Esophagus muscularis mucosa (tissue), 4 donors: Measurements from ENCODE around the gene ZNF784. TPM values are rescaled to one million over a fixed set of nuclear protein-coding genes. Genes with fewer than 3 reads are reported as not detected.

Experiments used
- DNase-seq: peaks from one replicate; pipeline ENCODE4 v3.0.0-alpha.2; 2017; ENCODE audit errors: extremely low spot score
- H3K27ac ChIP-seq, 4 donors: fragments of 200-600 bp; sonication (generic); replicated peaks in 1 of 4; 1 replicate in 3 of 4; 2 replicates in 1 of 4; pipeline ENCODE4 v1.5.1; 2016 to 2019; ENCODE audit warnings: mild to moderate bottlenecking in 1 of 4
- H3K27me3 ChIP-seq, 4 donors: fragments of 200-600 bp; sonication (generic); one replicate each; pipeline versions ENCODE4 v1.5.1 to v1.6.0; 2016 to 2019
- H3K36me3 ChIP-seq, 4 donors: fragments of 200-600 bp; sonication (generic); one replicate each; pipeline ENCODE4 v1.5.1; 2016 to 2019
- H3K4me1 ChIP-seq, 4 donors: fragments of 200-600 bp; sonication (generic); one replicate each; pipeline ENCODE4 v1.5.1; 2016 to 2019
- H3K4me3 ChIP-seq, 4 donors: fragments of 200-600 bp; sonication (generic); 1 replicate in 2 of 4; 2 replicates in 2 of 4; pipeline ENCODE4 v1.5.1; 2016 to 2019; ENCODE audit warnings: mild to moderate bottlenecking in 4 of 4, moderate library complexity in 1 of 4
- H3K9me3 ChIP-seq, 4 donors: fragments of 200-600 bp; sonication (generic); 1 replicate in 3 of 4; 2 replicates in 1 of 4; pipeline ENCODE4 v1.5.1; 2016 to 2019
- EP300 ChIP-seq: sonication (generic); formaldehyde crosslinking; IDR thresholded peaks from one replicate; pipeline ENCODE4 v1.6.1; 2017; ENCODE audit warnings: antibody characterized with exemption
- POLR2A ChIP-seq: fragments of 450-650 bp; IDR thresholded peaks from one replicate; pipeline ENCODE4 v1.6.1; 2017; ENCODE audit warnings: antibody characterized with exemption, moderate library complexity, mild to moderate bottlenecking, low read depth
- POLR2AphosphoS5 ChIP-seq, 2 donors: sonication (generic); formaldehyde crosslinking; IDR thresholded peaks; one replicate each; pipeline ENCODE4 v1.6.1; 2017; ENCODE audit warnings: antibody characterized with exemption in 2 of 2
- WGBS: methylation state at CpG from one replicate; pipeline ENCODE4 v1.1.5; 2018; 5-methylcytosine and 5-hydroxymethylcytosine counted together
- intact Hi-C: fragments of 100-400 bp; cut with DNase I; formaldehyde crosslinking; loops from one replicate; pipeline ENCODE4 v1.15.1; 2023
- total RNA-seq, 4 donors: library from RNA; depleted of rRNA; stranded (reverse); fragments of >200 nt; gene quantifications; one replicate each; pipeline versions ENCODE4 v1.1.0 to v1.2.1, GENCODE V29; 2016
- TF ChIP-seq, protein P1 (sequence below), 3 experiments: fragments of 200-600 bp in 2 of 3; fragments of 450-650 bp in 1 of 3; sonication (generic) in 2 of 3; IDR thresholded peaks; one replicate each; pipeline ENCODE4 v1.5.1; 2017 to 2019; ENCODE audit warnings: antibody characterized with exemption in 3 of 3, mild to moderate bottlenecking in 2 of 3, moderate library complexity in 1 of 3

The ZNF784 gene
- total RNA-seq, 4 donors from 2014 or later: 2.5 to 6.3 (median 4.0) TPM

DNA sequence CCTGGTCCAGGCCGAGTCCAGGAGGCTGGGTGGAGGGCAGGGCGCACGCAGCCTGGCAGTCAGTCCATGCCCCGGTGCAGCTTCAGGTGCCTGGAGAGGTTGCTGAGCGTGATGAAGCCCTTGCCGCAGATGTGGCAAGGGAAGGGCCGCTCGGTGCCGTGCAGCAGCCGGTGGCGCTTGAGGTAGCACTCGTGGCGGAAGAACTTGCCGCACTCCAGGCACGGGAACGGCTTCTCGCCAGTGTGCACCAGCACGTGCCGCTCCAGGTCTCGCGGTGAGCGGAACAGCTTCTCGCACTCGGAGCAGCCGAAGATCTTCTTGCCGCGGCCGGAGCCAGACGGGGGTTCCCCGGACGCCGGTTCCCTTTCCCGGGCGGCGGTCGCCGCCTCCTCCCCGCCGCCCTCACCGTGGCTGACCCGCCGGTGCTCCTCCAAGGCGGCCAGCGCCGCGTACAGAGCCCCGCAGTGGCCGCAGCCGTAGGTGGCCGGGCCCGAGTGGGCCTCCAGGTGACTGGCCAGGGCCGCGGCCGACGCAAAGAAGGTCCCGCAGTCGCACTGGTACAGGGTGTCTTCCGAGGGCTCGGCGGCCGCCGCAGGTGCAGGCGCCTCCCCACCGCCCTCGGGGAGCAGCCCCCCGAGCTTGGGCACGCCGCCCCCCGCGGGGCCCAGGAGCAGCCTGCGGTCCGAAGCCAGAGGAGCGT is 31.8 kb downstream of the ZNF784 start:
- Histone ChIP-seq H3K9me3 (no peaks in the 10 kb centered on the region), H3K36me3 (peaks cover 9 to 57% (median 47%) of the 10 kb centered on the region in 4 donors), H3K4me3 (no peak overlapping the region), H3K4me1 (peaks cover 0 to 5% (median 3%) of the 10 kb centered on the region in 4 donors), H3K27ac (no peak overlapping the region), H3K27me3 (peaks cover 0 to 4% (median 0%) of the 10 kb centered on the region in 4 donors)
- DNase-seq: no peak
- 91% methylated on average over 17 of the region's 73 CpGs for WGBS
- intact Hi-C loops: no loop called here
- no peak for TF ChIP-seq POLR2AphosphoS5 (IDR thresholded peaks at IDR 0.05)
- TF ChIP-seq, protein P1, sequence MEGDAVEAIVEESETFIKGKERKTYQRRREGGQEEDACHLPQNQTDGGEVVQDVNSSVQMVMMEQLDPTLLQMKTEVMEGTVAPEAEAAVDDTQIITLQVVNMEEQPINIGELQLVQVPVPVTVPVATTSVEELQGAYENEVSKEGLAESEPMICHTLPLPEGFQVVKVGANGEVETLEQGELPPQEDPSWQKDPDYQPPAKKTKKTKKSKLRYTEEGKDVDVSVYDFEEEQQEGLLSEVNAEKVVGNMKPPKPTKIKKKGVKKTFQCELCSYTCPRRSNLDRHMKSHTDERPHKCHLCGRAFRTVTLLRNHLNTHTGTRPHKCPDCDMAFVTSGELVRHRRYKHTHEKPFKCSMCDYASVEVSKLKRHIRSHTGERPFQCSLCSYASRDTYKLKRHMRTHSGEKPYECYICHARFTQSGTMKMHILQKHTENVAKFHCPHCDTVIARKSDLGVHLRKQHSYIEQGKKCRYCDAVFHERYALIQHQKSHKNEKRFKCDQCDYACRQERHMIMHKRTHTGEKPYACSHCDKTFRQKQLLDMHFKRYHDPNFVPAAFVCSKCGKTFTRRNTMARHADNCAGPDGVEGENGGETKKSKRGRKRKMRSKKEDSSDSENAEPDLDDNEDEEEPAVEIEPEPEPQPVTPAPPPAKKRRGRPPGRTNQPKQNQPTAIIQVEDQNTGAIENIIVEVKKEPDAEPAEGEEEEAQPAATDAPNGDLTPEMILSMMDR (IDR thresholded peaks at IDR 0.05): no peak
- no peak for TF ChIP-seq EP300
- TF ChIP-seq POLR2A: no peak

DNA sequence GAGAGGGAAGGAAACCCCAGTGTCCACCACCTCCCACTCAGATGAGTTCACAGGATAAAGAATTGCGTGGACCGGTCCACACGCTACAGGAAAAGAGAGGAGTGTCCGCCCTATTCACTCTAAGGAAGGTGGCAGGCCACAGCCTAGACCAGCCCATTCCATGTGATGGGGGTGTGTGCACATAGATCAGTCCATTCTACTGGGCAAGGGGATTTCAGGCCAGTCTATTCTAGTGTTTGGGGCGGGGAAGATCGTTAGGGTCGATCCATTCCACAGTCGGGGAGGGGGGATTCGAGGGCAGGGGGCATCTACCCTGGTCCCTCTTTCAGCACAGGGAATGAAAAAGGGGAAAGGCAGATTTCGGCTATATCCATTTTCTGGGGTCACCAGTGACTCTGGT is 32.8 kb downstream of the ZNF784 start:
- H3K4me3 ChIP-seq: no peak overlapping the region
- peaks cover 6 to 15% (median 13%) of the 10 kb centered on the region in 4 donors for H3K4me1 ChIP-seq
- TF ChIP-seq EP300: no peak
- no peak for TF ChIP-seq POLR2A
- TF ChIP-seq, protein P1 (IDR thresholded peaks at IDR 0.05): no peak
- TF ChIP-seq POLR2AphosphoS5 (IDR thresholded peaks at IDR 0.05): no peak
- no peak overlapping the region for H3K27ac ChIP-seq
- 84% methylated on average over 10 of the region's 10 CpGs for WGBS
- DNase-seq: no peak
- intact Hi-C loops: no loop called here
- H3K36me3 ChIP-seq: peaks cover 6 to 47% (median 39%) of the 10 kb centered on the region in 4 donors
- peaks cover 0 to 4% (median 0%) of the 10 kb centered on the region in 4 donors for H3K27me3 ChIP-seq
- H3K9me3 ChIP-seq: no peaks in the 10 kb centered on the region

- Histone ChIP-seq H3K27ac (no peak overlapping the region), H3K4me3 (no peak overlapping the region), H3K4me1 (peaks cover 15 to 24% (median 23%) of the 10 kb centered on the region in 4 donors), H3K36me3 (peaks cover 0 to 38% (median 29%) of the 10 kb centered on the region in 4 donors), H3K27me3 (peaks cover 0 to 10% (median 0%) of the 10 kb centered on the region in 4 donors), H3K9me3 (no peaks in the 10 kb centered on the region)
- intact Hi-C loops: no loop called here
- WGBS: 86% methylated on average over 8 of the region's 10 CpGs
- no peak for TF ChIP-seq POLR2A
- TF ChIP-seq, protein P1 (IDR thresholded peaks at IDR 0.05): no peak
- no peak for TF ChIP-seq EP300
- no peak for TF ChIP-seq POLR2AphosphoS5 (IDR thresholded peaks at IDR 0.05)
- DNase-seq: no peak
Measured at GRCh38 chr19:55590617-55591016, 33.7 kb downstream of the ZNF784 start.

DNA sequence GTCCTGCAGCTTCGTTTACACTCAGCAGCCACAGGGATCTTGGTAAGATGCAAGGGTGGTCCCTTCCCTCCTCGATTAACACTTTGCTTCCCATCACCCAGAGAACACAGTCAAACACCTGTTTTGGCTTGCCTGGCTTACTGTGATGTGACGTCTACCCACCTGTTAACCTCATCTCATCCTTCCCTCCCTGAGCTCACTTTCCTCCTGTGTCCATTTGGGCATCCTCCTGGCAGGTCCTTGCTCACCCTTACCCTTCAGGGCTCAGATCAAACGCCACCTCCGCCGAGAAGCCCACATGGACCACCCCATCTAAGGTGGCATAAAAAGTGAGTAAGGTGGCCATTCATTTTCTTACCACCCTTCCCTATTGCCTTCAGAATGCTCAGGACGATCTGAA is 34.3 kb downstream of the ZNF784 start:
- intact Hi-C loops: no loop called here

More for the DNA sequence above, 34.3 kb downstream of the ZNF784 start:
- H3K27ac ChIP-seq: no peak overlapping the region
- peaks cover 0 to 33% (median 24%) of the 10 kb centered on the region in 4 donors for H3K36me3 ChIP-seq
- 60% methylated on average over 7 of the region's 7 CpGs for WGBS
- H3K4me3 ChIP-seq: no peak overlapping the region
- no peaks in the 10 kb centered on the region for H3K9me3 ChIP-seq
- TF ChIP-seq, protein P1 (IDR thresholded peaks at IDR 0.05): no peak
- TF ChIP-seq EP300 (no peak), POLR2AphosphoS5 (IDR thresholded peaks at IDR 0.05) (no peak), POLR2A (no peak)
- peaks cover 0 to 10% (median 0%) of the 10 kb centered on the region in 4 donors for H3K27me3 ChIP-seq
- no peak for DNase-seq
- H3K4me1 ChIP-seq: peaks cover 17 to 28% (median 26%) of the 10 kb centered on the region in 4 donors
